GM06990 (cell line): ENCODE data around the gene POU2F2.

Source experiments
- DNase-seq: peaks from one replicate; pipeline ENCODE4 v3.0.0-alpha.2; 2011; ENCODE audit not compliant: insufficient read length; ENCODE audit errors: extremely low read depth
- H3K27me3 ChIP-seq: replicated peaks from 2 replicates; pipeline ENCODE4 v1.6.0; 2011; ENCODE audit warnings: low read length; ENCODE audit not compliant: control insufficient read depth, insufficient read depth
- H3K36me3 ChIP-seq: 2 replicates; pipeline ENCODE4 v1.5.1; 2011; ENCODE audit warnings: low read length; ENCODE audit not compliant: control insufficient read depth, insufficient read depth
- H3K4me3 ChIP-seq: replicated peaks from 2 replicates; pipeline ENCODE4 v1.5.1; 2011; ENCODE audit warnings: low read depth, mild to moderate bottlenecking, control low read depth, low read length
- TF ChIP-seq, protein P1 (sequence below): IDR thresholded peaks from 2 replicates; pipeline ENCODE4 v1.5.1; 2011; ENCODE audit warnings: low read length, control low read depth, mild to moderate bottlenecking, inconsistent platforms; ENCODE audit not compliant: insufficient read depth, poor library complexity, severe bottlenecking

Gene POU2F2

GRCh38 chr19:42086188-42086736 is 46.0 kb downstream of the POU2F2 start:
- DNase-seq = no peak
- TF ChIP-seq, protein P1, sequence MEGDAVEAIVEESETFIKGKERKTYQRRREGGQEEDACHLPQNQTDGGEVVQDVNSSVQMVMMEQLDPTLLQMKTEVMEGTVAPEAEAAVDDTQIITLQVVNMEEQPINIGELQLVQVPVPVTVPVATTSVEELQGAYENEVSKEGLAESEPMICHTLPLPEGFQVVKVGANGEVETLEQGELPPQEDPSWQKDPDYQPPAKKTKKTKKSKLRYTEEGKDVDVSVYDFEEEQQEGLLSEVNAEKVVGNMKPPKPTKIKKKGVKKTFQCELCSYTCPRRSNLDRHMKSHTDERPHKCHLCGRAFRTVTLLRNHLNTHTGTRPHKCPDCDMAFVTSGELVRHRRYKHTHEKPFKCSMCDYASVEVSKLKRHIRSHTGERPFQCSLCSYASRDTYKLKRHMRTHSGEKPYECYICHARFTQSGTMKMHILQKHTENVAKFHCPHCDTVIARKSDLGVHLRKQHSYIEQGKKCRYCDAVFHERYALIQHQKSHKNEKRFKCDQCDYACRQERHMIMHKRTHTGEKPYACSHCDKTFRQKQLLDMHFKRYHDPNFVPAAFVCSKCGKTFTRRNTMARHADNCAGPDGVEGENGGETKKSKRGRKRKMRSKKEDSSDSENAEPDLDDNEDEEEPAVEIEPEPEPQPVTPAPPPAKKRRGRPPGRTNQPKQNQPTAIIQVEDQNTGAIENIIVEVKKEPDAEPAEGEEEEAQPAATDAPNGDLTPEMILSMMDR = no peak
- Histone ChIP-seq H3K4me3 (no peak overlapping the region), H3K36me3 (peaks cover under 1% of the 10 kb centered on the region), H3K27me3 (no peaks in the 10 kb centered on the region)

GRCh38 chr19:42083537-42083936 is 48.7 kb downstream of the POU2F2 start:
- Histone ChIP-seq H3K27me3 (no peaks in the 10 kb centered on the region), H3K4me3 (no peak overlapping the region), H3K36me3 (peaks cover 26% of the 10 kb centered on the region)
- TF ChIP-seq, protein P1 = no peak
- DNase-seq = no peak

DNA sequence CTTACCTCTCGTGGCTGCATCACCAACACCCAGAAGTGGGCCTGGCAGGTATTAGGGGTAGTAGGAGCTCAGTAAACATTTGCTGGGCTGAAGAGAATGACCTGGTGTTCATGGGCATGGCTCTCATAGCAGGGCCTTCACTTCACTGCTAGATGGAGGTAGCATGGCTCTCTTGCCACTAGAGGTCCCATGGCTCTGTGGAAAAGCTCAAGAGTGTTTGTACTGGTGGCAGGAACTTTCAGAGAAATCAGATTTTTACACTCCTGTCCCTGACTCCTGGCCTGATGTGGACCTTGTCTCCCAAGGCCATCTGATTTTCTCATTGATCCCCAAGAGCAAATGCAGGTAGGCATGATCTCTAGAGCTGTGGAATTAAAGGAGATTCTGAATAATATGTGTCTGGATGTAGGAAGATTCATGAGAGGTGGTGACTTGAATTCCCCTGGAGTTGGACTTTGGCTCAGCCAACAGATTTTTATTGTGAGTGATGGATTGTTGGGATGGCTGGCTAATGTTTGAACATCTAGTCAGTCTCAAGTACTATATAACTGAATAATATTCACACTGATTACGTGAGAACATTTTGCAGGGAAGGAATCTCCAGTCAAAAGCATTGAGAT is 50.6 kb downstream of the POU2F2 start:
- Histone ChIP-seq H3K36me3 (peaks cover 28% of the 10 kb centered on the region), H3K27me3 (no peaks in the 10 kb centered on the region), H3K4me3 (no peak overlapping the region)
- TF ChIP-seq, protein P1 = peak; percentile 72
- no peak for DNase-seq

GRCh38 chr19:42080764-42081375 is 51.4 kb downstream of the POU2F2 start:
- Histone ChIP-seq H3K4me3 (no peak overlapping the region), H3K27me3 (no peaks in the 10 kb centered on the region), H3K36me3 (peaks cover 28% of the 10 kb centered on the region)
- DNase-seq = no peak
- TF ChIP-seq, protein P1 = no peak

- H3K36me3 ChIP-seq = peaks cover 28% of the 10 kb centered on the region
- DNase-seq = no peak
- TF ChIP-seq, protein P1 = no peak
- H3K27me3 ChIP-seq = no peaks in the 10 kb centered on the region
- H3K4me3 ChIP-seq = no peak overlapping the region
Observed at GRCh38 chr19:42079886-42080763, 52.1 kb downstream of the POU2F2 start.
